WTC11 (cell line): ENCODE results near the gene SUPT20H. TPM values are rescaled to one million over a fixed set of nuclear protein-coding genes. Genes with fewer than 3 reads are reported as not detected.

Source experiments
- ATAC-seq: fragments of 200-7000 bp; cut with Tn5 transposase; 2 replicates; pipeline ENCODE4 v1.10.0; 2021; ENCODE audit warnings: mild to moderate bottlenecking, moderate library complexity
- CTCF ChIA-PET: fragments of 300-600 bp; sonication (Branson Sonifier 250); formaldehyde crosslinking; loops from one replicate; lab custom pipeline; 2021; ENCODE audit warnings: antibody characterized with exemption; lab: Charles Lee
- POLR2A ChIA-PET: fragments of 350-600 bp; sonication (Branson Sonifier 250); formaldehyde crosslinking; loops from one replicate; lab custom pipeline; 2021; ENCODE audit warnings: antibody characterized with exemption; lab: Charles Lee
- DNase-seq: peaks from one replicate; pipeline ENCODE4 v3.0.0; 2021; ENCODE audit warnings: low spot score
- H3K27ac Mint-ChIP-seq: 2 replicates; pipeline ENCODE4 v1.8.0; 2021; ENCODE audit warnings: mixed read lengths
- H3K27me3 Mint-ChIP-seq: 2 replicates; pipeline ENCODE4 v1.8.0; 2021; ENCODE audit warnings: low read depth, mild to moderate bottlenecking, moderate library complexity, mixed read lengths
- H3K36me3 Mint-ChIP-seq: 2 replicates; pipeline ENCODE4 v1.8.0; 2021; ENCODE audit warnings: mixed read lengths
- H3K4me1 Mint-ChIP-seq: 2 replicates; pipeline ENCODE4 v1.8.0; 2022; ENCODE audit warnings: mixed read lengths
- H3K4me3 Mint-ChIP-seq: 2 replicates; pipeline ENCODE4 v1.8.0; 2021; ENCODE audit warnings: mild to moderate bottlenecking, moderate library complexity, mixed read lengths
- H3K9me3 Mint-ChIP-seq: 2 replicates; pipeline ENCODE4 v1.8.0; 2021; ENCODE audit warnings: mixed read lengths
- FOXK1 ChIP-seq: sonication (generic); formaldehyde crosslinking; IDR thresholded peaks from 2 replicates; pipeline ENCODE4 v1.8.0; 2022; ENCODE audit warnings: mild to moderate bottlenecking, moderate library complexity, missing genetic modification reagents
- FOXP1 ChIP-seq: sonication (generic); formaldehyde crosslinking; IDR thresholded peaks from 2 replicates; pipeline ENCODE4 v1.8.0; 2022; ENCODE audit warnings: missing genetic modification reagents, mild to moderate bottlenecking, moderate library complexity, borderline replicate concordance
- GRHL2 ChIP-seq: fragments of 250-450 bp; sonication (Bioruptor Pico); IDR thresholded peaks from 2 replicates; pipeline ENCODE4 v1.8.0; 2022; ENCODE audit warnings: mild to moderate bottlenecking, moderate library complexity; ENCODE audit not compliant: insufficient replicate concordance, severe bottlenecking
- GTF2I ChIP-seq: fragments of 250-450 bp; sonication (Bioruptor Pico); conservative IDR thresholded peaks from 2 replicates; pipeline ENCODE4 v1.4.0; 2021; ENCODE audit warnings: mild to moderate bottlenecking
- HMGA2 ChIP-seq: fragments of 250-450 bp; sonication (Bioruptor Pico); IDR thresholded peaks from 2 replicates; pipeline ENCODE4 v1.4.0; 2021; ENCODE audit warnings: mild to moderate bottlenecking, moderate library complexity
- HMGXB4 ChIP-seq: sonication (generic); formaldehyde crosslinking; IDR thresholded peaks from 2 replicates; pipeline ENCODE4 v1.8.1; 2023; ENCODE audit warnings: mild to moderate bottlenecking, moderate library complexity, missing genetic modification reagents
- MXD4 ChIP-seq: fragments of 250-450 bp; sonication (Bioruptor Pico); IDR thresholded peaks from 2 replicates; pipeline ENCODE4 v1.8.0; 2021; ENCODE audit warnings: mild to moderate bottlenecking, moderate library complexity, borderline replicate concordance
- NFE2L1 ChIP-seq: sonication (generic); formaldehyde crosslinking; IDR thresholded peaks from 2 replicates; pipeline ENCODE4 v1.8.1; 2023; ENCODE audit warnings: missing genetic modification reagents
- RELA ChIP-seq: sonication (generic); formaldehyde crosslinking; IDR thresholded peaks from 2 replicates; pipeline ENCODE4 v1.8.1; 2022; ENCODE audit warnings: missing genetic modification reagents, mild to moderate bottlenecking, borderline replicate concordance
- ZNF317 ChIP-seq: sonication (generic); formaldehyde crosslinking; IDR thresholded peaks from 2 replicates; pipeline ENCODE4 v1.8.1; 2023; ENCODE audit warnings: low read depth, mild to moderate bottlenecking, moderate library complexity, missing genetic modification reagents, borderline replicate concordance
- ZNF416 ChIP-seq: fragments of 250-450 bp; sonication (Bioruptor Pico); IDR thresholded peaks from 2 replicates; pipeline ENCODE4 v1.9.0; 2021; ENCODE audit warnings: mild to moderate bottlenecking, inconsistent platforms
- ZNF512 ChIP-seq: sonication (generic); formaldehyde crosslinking; IDR thresholded peaks from 2 replicates; pipeline ENCODE4 v1.8.1; 2022; ENCODE audit warnings: missing genetic modification reagents, borderline replicate concordance
- ZNF671 ChIP-seq: fragments of 250-450 bp; sonication (Bioruptor Pico); IDR thresholded peaks from 2 replicates; pipeline ENCODE4 v1.8.0; 2021; ENCODE audit warnings: mild to moderate bottlenecking
- total RNA-seq: library from RNA; stranded (reverse); gene quantifications from 3 replicates; pipeline ENCODE4 v1.2.3, GENCODE V29; 2021
- TF ChIP-seq, protein P1 (sequence below): sonication (generic); formaldehyde crosslinking; IDR thresholded peaks from 2 replicates; pipeline ENCODE4 v1.8.0; 2023; ENCODE audit warnings: missing genetic modification reagents, mild to moderate bottlenecking, borderline replicate concordance
- TF ChIP-seq, protein P2 (sequence below): sonication (generic); formaldehyde crosslinking; IDR thresholded peaks from 2 replicates; pipeline ENCODE4 v1.8.0; 2023; ENCODE audit warnings: missing genetic modification reagents
- TF ChIP-seq, protein P3 (sequence below): sonication (generic); formaldehyde crosslinking; IDR thresholded peaks from 2 replicates; pipeline ENCODE4 v1.8.1; 2023; ENCODE audit warnings: mild to moderate bottlenecking, missing genetic modification reagents, moderate library complexity
- TF ChIP-seq, protein P4 (sequence below): sonication (generic); formaldehyde crosslinking; IDR thresholded peaks from 2 replicates; pipeline ENCODE4 v1.8.0; 2022; ENCODE audit warnings: mild to moderate bottlenecking, missing genetic modification reagents
- TF ChIP-seq, protein P5 (sequence below): fragments of 200-600 bp; IDR thresholded peaks from 2 replicates; pipeline ENCODE4 v1.8.0; 2022; ENCODE audit warnings: antibody characterized with exemption
- TF ChIP-seq, protein P6 (sequence below): sonication (generic); formaldehyde crosslinking; IDR thresholded peaks from 2 replicates; pipeline ENCODE4 v1.8.1; 2023; ENCODE audit warnings: mild to moderate bottlenecking, missing genetic modification reagents

SUPT20H gene
- total RNA-seq, 1 experiment from 2014 or later: 68.0 TPM

DNA sequence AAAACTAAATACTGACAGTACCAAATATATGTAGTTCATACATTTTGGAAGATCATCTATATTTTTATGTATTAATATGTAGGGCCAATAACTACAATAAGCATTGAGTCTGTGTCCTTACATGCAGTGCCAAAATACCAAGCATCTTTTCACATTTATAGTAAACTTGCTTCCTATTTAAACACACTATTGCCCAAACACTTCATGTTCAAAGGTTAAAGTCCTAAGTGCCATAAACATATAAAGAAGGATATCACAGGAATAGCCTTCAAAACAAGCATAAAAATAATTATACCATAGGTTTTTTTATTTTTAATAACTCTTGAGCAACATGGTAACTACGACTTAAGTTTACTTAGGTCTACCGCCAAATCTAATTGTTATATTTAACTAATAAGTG, 31.8 kb downstream of the SUPT20H start:
- Mint-ChIP-seq H3K36me3 (peaks cover 59% of the 10 kb centered on the region), H3K4me3 (no peak overlapping the region), H3K27ac (no peak overlapping the region), H3K4me1 (no peaks in the 10 kb centered on the region), H3K27me3 (no peaks in the 10 kb centered on the region), H3K9me3 (no peaks in the 10 kb centered on the region)
- ChIA-PET CTCF (no interaction called here), POLR2A (no interaction called here)
- ATAC-seq (no peak), DNase-seq (no peak)
- TF ChIP-seq ZNF317 (CRISPR knock-in tag): no peak
- TF ChIP-seq NFE2L1: no peak
- no peak for TF ChIP-seq GTF2I (CRISPR knock-in tag)
- TF ChIP-seq, protein P1, sequence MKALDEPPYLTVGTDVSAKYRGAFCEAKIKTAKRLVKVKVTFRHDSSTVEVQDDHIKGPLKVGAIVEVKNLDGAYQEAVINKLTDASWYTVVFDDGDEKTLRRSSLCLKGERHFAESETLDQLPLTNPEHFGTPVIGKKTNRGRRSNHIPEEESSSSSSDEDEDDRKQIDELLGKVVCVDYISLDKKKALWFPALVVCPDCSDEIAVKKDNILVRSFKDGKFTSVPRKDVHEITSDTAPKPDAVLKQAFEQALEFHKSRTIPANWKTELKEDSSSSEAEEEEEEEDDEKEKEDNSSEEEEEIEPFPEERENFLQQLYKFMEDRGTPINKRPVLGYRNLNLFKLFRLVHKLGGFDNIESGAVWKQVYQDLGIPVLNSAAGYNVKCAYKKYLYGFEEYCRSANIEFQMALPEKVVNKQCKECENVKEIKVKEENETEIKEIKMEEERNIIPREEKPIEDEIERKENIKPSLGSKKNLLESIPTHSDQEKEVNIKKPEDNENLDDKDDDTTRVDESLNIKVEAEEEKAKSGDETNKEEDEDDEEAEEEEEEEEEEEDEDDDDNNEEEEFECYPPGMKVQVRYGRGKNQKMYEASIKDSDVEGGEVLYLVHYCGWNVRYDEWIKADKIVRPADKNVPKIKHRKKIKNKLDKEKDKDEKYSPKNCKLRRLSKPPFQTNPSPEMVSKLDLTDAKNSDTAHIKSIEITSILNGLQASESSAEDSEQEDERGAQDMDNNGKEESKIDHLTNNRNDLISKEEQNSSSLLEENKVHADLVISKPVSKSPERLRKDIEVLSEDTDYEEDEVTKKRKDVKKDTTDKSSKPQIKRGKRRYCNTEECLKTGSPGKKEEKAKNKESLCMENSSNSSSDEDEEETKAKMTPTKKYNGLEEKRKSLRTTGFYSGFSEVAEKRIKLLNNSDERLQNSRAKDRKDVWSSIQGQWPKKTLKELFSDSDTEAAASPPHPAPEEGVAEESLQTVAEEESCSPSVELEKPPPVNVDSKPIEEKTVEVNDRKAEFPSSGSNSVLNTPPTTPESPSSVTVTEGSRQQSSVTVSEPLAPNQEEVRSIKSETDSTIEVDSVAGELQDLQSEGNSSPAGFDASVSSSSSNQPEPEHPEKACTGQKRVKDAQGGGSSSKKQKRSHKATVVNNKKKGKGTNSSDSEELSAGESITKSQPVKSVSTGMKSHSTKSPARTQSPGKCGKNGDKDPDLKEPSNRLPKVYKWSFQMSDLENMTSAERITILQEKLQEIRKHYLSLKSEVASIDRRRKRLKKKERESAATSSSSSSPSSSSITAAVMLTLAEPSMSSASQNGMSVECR (CRISPR knock-in tag): no peak

DNA sequence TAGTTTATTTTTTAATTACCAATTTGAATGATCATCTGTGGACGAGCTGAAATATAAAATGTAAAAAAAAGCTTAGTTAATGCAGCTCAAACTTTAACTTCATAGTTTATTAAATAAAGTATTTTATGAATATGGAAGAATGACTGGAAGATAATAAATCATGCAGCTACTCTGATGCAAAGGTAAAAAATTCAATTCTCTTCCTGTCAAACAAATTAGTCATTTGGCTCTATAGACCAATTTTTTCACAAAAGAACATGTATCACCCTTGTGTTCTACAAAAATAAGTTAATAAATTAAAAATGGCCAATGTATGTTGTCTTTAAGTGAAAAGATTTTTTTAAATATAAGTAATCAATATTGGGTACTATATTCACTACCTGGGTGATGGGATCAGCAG, 32.7 kb downstream of the SUPT20H start:
- Mint-ChIP-seq H3K27me3 (no peaks in the 10 kb centered on the region), H3K4me1 (no peaks in the 10 kb centered on the region), H3K9me3 (no peaks in the 10 kb centered on the region), H3K27ac (no peak overlapping the region), H3K4me3 (no peak overlapping the region), H3K36me3 (peaks cover 59% of the 10 kb centered on the region)
- TF ChIP-seq RELA (no peak), HMGA2 (no peak)
- TF ChIP-seq, protein P2, sequence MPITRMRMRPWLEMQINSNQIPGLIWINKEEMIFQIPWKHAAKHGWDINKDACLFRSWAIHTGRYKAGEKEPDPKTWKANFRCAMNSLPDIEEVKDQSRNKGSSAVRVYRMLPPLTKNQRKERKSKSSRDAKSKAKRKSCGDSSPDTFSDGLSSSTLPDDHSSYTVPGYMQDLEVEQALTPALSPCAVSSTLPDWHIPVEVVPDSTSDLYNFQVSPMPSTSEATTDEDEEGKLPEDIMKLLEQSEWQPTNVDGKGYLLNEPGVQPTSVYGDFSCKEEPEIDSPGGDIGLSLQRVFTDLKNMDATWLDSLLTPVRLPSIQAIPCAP (CRISPR knock-in tag): no peak
- no peak for DNase-seq
- ATAC-seq: no peak
- ChIA-PET POLR2A (no interaction called here), CTCF (no interaction called here)

DNA sequence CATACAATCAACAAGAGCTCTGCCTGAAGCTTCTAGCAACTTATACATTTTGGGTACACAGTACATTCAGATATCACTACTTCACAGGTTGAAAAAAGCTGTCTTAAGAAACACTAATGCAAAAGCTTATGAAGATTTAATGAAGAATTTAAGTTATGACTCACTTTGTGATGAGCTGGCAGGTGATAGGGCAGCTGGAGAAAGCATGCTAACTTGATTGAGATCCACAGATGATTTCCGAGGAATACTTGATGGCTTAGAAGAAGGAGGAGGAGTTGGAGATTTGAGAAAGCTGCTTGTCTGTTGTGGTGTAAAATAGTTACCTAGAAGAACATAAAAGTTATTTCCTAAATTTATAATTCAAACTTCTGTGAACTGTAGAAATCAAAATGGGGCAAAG, 35.6 kb downstream of the SUPT20H start:
- no peaks in the 10 kb centered on the region for H3K9me3 Mint-ChIP-seq
- ATAC-seq (no peak), DNase-seq (no peak)
- H3K4me3 Mint-ChIP-seq: no peak overlapping the region
- no peaks in the 10 kb centered on the region for H3K27me3 Mint-ChIP-seq
- ChIA-PET POLR2A (no interaction called here), CTCF (no interaction called here)
- no peak overlapping the region for H3K27ac Mint-ChIP-seq
- H3K4me1 Mint-ChIP-seq: no peaks in the 10 kb centered on the region
- peaks cover 57% of the 10 kb centered on the region for H3K36me3 Mint-ChIP-seq
- TF ChIP-seq, protein P3, sequence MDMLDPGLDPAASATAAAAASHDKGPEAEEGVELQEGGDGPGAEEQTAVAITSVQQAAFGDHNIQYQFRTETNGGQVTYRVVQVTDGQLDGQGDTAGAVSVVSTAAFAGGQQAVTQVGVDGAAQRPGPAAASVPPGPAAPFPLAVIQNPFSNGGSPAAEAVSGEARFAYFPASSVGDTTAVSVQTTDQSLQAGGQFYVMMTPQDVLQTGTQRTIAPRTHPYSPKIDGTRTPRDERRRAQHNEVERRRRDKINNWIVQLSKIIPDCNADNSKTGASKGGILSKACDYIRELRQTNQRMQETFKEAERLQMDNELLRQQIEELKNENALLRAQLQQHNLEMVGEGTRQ (CRISPR knock-in tag): no peak
- TF ChIP-seq FOXP1 (no peak), MXD4 (CRISPR knock-in tag) (no peak), ZNF512 (CRISPR knock-in tag) (no peak), HMGXB4 (no peak), ZNF416 (CRISPR knock-in tag) (no peak), GRHL2 (CRISPR knock-in tag) (no peak), ZNF671 (no peak), FOXK1 (CRISPR knock-in tag) (no peak)
- TF ChIP-seq, protein P4, sequence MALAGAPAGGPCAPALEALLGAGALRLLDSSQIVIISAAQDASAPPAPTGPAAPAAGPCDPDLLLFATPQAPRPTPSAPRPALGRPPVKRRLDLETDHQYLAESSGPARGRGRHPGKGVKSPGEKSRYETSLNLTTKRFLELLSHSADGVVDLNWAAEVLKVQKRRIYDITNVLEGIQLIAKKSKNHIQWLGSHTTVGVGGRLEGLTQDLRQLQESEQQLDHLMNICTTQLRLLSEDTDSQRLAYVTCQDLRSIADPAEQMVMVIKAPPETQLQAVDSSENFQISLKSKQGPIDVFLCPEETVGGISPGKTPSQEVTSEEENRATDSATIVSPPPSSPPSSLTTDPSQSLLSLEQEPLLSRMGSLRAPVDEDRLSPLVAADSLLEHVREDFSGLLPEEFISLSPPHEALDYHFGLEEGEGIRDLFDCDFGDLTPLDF (CRISPR knock-in tag): no peak
- TF ChIP-seq, protein P5, sequence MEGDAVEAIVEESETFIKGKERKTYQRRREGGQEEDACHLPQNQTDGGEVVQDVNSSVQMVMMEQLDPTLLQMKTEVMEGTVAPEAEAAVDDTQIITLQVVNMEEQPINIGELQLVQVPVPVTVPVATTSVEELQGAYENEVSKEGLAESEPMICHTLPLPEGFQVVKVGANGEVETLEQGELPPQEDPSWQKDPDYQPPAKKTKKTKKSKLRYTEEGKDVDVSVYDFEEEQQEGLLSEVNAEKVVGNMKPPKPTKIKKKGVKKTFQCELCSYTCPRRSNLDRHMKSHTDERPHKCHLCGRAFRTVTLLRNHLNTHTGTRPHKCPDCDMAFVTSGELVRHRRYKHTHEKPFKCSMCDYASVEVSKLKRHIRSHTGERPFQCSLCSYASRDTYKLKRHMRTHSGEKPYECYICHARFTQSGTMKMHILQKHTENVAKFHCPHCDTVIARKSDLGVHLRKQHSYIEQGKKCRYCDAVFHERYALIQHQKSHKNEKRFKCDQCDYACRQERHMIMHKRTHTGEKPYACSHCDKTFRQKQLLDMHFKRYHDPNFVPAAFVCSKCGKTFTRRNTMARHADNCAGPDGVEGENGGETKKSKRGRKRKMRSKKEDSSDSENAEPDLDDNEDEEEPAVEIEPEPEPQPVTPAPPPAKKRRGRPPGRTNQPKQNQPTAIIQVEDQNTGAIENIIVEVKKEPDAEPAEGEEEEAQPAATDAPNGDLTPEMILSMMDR: no peak
- TF ChIP-seq, protein P6, sequence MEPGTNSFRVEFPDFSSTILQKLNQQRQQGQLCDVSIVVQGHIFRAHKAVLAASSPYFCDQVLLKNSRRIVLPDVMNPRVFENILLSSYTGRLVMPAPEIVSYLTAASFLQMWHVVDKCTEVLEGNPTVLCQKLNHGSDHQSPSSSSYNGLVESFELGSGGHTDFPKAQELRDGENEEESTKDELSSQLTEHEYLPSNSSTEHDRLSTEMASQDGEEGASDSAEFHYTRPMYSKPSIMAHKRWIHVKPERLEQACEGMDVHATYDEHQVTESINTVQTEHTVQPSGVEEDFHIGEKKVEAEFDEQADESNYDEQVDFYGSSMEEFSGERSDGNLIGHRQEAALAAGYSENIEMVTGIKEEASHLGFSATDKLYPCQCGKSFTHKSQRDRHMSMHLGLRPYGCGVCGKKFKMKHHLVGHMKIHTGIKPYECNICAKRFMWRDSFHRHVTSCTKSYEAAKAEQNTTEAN (CRISPR knock-in tag): no peak
